WTC11 (cell line): ENCODE data around the gene FKBP10. TPM values are rescaled to one million over a fixed set of nuclear protein-coding genes. Genes with fewer than 3 reads are reported as not detected.

Experiments
- ATAC-seq: fragments of 200-7000 bp; cut with Tn5 transposase; 2 replicates; pipeline ENCODE4 v1.10.0; 2021; ENCODE audit warnings: mild to moderate bottlenecking, moderate library complexity
- CTCF ChIA-PET: fragments of 300-600 bp; sonication (Branson Sonifier 250); formaldehyde crosslinking; loops from one replicate; lab custom pipeline; 2021; ENCODE audit warnings: antibody characterized with exemption; lab: Charles Lee
- POLR2A ChIA-PET: fragments of 350-600 bp; sonication (Branson Sonifier 250); formaldehyde crosslinking; loops from one replicate; lab custom pipeline; 2021; ENCODE audit warnings: antibody characterized with exemption; lab: Charles Lee
- DNase-seq: peaks from one replicate; pipeline ENCODE4 v3.0.0; 2021; ENCODE audit warnings: low spot score
- H3K27ac Mint-ChIP-seq: 2 replicates; pipeline ENCODE4 v1.8.0; 2021; ENCODE audit warnings: mixed read lengths
- H3K27me3 Mint-ChIP-seq: 2 replicates; pipeline ENCODE4 v1.8.0; 2021; ENCODE audit warnings: low read depth, mild to moderate bottlenecking, moderate library complexity, mixed read lengths
- H3K36me3 Mint-ChIP-seq: 2 replicates; pipeline ENCODE4 v1.8.0; 2021; ENCODE audit warnings: mixed read lengths
- H3K4me1 Mint-ChIP-seq: 2 replicates; pipeline ENCODE4 v1.8.0; 2022; ENCODE audit warnings: mixed read lengths
- H3K4me3 Mint-ChIP-seq: 2 replicates; pipeline ENCODE4 v1.8.0; 2021; ENCODE audit warnings: mild to moderate bottlenecking, moderate library complexity, mixed read lengths
- H3K9me3 Mint-ChIP-seq: 2 replicates; pipeline ENCODE4 v1.8.0; 2021; ENCODE audit warnings: mixed read lengths
- CBFB ChIP-seq: sonication (generic); formaldehyde crosslinking; IDR thresholded peaks from 2 replicates; pipeline ENCODE4 v1.8.1; 2022; ENCODE audit warnings: mild to moderate bottlenecking, low read depth, missing genetic modification reagents
- CTCF ChIP-seq: fragments of 200-600 bp; IDR thresholded peaks from 2 replicates; pipeline ENCODE4 v1.8.0; 2022; ENCODE audit warnings: antibody characterized with exemption
- ESRRA ChIP-seq: sonication (generic); formaldehyde crosslinking; IDR thresholded peaks from 2 replicates; pipeline ENCODE4 v1.8.1; 2022; ENCODE audit warnings: mild to moderate bottlenecking, missing genetic modification reagents, borderline replicate concordance
- FOXK1 ChIP-seq: sonication (generic); formaldehyde crosslinking; IDR thresholded peaks from 2 replicates; pipeline ENCODE4 v1.8.0; 2022; ENCODE audit warnings: mild to moderate bottlenecking, moderate library complexity, missing genetic modification reagents
- FOXP1 ChIP-seq: sonication (generic); formaldehyde crosslinking; IDR thresholded peaks from 2 replicates; pipeline ENCODE4 v1.8.0; 2022; ENCODE audit warnings: missing genetic modification reagents, mild to moderate bottlenecking, moderate library complexity, borderline replicate concordance
- KAT7 ChIP-seq: sonication (generic); formaldehyde crosslinking; IDR thresholded peaks from 2 replicates; pipeline ENCODE4 v1.8.1; 2023; ENCODE audit warnings: missing genetic modification reagents, mild to moderate bottlenecking, borderline replicate concordance
- NFE2L1 ChIP-seq: sonication (generic); formaldehyde crosslinking; IDR thresholded peaks from 2 replicates; pipeline ENCODE4 v1.8.1; 2023; ENCODE audit warnings: missing genetic modification reagents
- NR3C1 ChIP-seq: sonication (generic); formaldehyde crosslinking; conservative IDR thresholded peaks from 2 replicates; pipeline ENCODE4 v1.8.1; 2023; ENCODE audit warnings: low read depth, mild to moderate bottlenecking, missing genetic modification reagents
- PREB ChIP-seq: sonication (generic); formaldehyde crosslinking; IDR thresholded peaks from 2 replicates; pipeline ENCODE4 v1.8.1; 2022; ENCODE audit warnings: mild to moderate bottlenecking, missing genetic modification reagents, moderate library complexity, borderline replicate concordance
- PRRX2 ChIP-seq: fragments of 250-450 bp; sonication (Bioruptor Pico); IDR thresholded peaks from 2 replicates; pipeline ENCODE4 v1.8.0; 2021; ENCODE audit warnings: mild to moderate bottlenecking
- TP53 ChIP-seq: sonication (generic); formaldehyde crosslinking; IDR thresholded peaks from 2 replicates; pipeline ENCODE4 v1.8.1; 2023; ENCODE audit warnings: mild to moderate bottlenecking, missing genetic modification reagents
- ZNF121 ChIP-seq: sonication (generic); formaldehyde crosslinking; IDR thresholded peaks from 2 replicates; pipeline ENCODE4 v1.8.0; 2023; ENCODE audit warnings: missing genetic modification reagents
- ZNF232 ChIP-seq: sonication (generic); formaldehyde crosslinking; IDR thresholded peaks from 2 replicates; pipeline ENCODE4 v1.8.0; 2022; ENCODE audit warnings: mild to moderate bottlenecking, missing genetic modification reagents
- ZNF423 ChIP-seq: fragments of 250-450 bp; sonication (Bioruptor Pico); IDR thresholded peaks from 2 replicates; pipeline ENCODE4 v2.1.2; 2022; ENCODE audit warnings: mild to moderate bottlenecking, moderate library complexity
- ZSCAN18 ChIP-seq: fragments of 250-450 bp; sonication (Bioruptor Pico); IDR thresholded peaks from 2 replicates; pipeline ENCODE4 v2.1.2; 2022; ENCODE audit warnings: mild to moderate bottlenecking, moderate library complexity
- total RNA-seq: library from RNA; stranded (reverse); gene quantifications from 3 replicates; pipeline ENCODE4 v1.2.3, GENCODE V29; 2021
- TF ChIP-seq, protein P1 (sequence below): sonication (generic); formaldehyde crosslinking; IDR thresholded peaks from 2 replicates; pipeline ENCODE4 v1.8.1; 2023; ENCODE audit warnings: mild to moderate bottlenecking, missing genetic modification reagents
- TF ChIP-seq, protein P2 (sequence below): sonication (generic); formaldehyde crosslinking; IDR thresholded peaks from 2 replicates; pipeline ENCODE4 v1.8.0; 2022; ENCODE audit warnings: mild to moderate bottlenecking, missing genetic modification reagents
- TF ChIP-seq, protein P3 (sequence below): sonication (generic); formaldehyde crosslinking; IDR thresholded peaks from 2 replicates; pipeline ENCODE4 v1.8.1; 2022; ENCODE audit warnings: low read depth, mild to moderate bottlenecking, moderate library complexity, missing genetic modification reagents, borderline replicate concordance

FKBP10 gene
- total RNA-seq, 1 experiment from 2014 or later: 243 TPM

DNA sequence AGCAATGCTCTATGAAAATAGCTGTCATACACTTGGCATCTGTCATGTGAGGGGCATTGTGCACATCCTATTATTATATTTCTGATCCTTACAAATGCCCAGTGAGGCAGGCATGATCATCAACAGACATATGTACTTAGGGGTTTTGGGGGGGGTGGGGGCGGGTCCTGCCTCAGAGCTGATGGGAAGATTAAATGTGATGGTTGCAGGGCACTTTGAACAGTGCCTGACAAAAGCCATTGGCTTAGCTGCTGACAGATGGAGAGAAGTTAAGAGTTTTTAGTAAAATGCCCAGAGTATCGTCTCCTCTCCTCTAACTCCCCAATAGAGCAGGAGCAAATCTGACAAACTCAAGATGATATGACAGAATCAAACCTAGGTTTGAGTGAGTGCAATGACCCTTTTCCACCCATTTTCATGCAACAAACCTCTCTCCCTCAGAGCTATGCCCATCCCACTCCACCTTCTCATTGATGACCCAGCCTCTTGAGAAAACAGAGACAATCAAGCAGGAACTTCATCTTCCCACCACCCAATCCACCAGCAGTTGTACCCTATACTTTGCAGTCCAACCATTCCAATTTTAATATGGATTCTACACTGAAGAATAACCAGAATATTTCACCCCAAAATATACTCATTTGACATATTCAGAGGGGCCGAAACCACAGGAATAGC, 47.6 kb downstream of the FKBP10 start (continued):
- TF ChIP-seq TP53 (CRISPR knock-in tag) (no peak), KAT7 (no peak), ZNF423 (no peak), ZSCAN18 (CRISPR knock-in tag) (no peak), NR3C1 (CRISPR knock-in tag) (no peak)
- TF ChIP-seq, protein P1, sequence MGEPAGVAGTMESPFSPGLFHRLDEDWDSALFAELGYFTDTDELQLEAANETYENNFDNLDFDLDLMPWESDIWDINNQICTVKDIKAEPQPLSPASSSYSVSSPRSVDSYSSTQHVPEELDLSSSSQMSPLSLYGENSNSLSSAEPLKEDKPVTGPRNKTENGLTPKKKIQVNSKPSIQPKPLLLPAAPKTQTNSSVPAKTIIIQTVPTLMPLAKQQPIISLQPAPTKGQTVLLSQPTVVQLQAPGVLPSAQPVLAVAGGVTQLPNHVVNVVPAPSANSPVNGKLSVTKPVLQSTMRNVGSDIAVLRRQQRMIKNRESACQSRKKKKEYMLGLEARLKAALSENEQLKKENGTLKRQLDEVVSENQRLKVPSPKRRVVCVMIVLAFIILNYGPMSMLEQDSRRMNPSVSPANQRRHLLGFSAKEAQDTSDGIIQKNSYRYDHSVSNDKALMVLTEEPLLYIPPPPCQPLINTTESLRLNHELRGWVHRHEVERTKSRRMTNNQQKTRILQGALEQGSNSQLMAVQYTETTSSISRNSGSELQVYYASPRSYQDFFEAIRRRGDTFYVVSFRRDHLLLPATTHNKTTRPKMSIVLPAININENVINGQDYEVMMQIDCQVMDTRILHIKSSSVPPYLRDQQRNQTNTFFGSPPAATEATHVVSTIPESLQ (CRISPR knock-in tag): no peak
- TF ChIP-seq, protein P2, sequence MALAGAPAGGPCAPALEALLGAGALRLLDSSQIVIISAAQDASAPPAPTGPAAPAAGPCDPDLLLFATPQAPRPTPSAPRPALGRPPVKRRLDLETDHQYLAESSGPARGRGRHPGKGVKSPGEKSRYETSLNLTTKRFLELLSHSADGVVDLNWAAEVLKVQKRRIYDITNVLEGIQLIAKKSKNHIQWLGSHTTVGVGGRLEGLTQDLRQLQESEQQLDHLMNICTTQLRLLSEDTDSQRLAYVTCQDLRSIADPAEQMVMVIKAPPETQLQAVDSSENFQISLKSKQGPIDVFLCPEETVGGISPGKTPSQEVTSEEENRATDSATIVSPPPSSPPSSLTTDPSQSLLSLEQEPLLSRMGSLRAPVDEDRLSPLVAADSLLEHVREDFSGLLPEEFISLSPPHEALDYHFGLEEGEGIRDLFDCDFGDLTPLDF (CRISPR knock-in tag): no peak

GRCh38 chr17:41863074-41863848, 50.5 kb downstream of the FKBP10 start:
- ATAC-seq (no peak), DNase-seq (no peak)
- Mint-ChIP-seq H3K27me3 (no peaks in the 10 kb centered on the region), H3K4me1 (peaks cover 27% of the 10 kb centered on the region), H3K27ac (no peak overlapping the region), H3K36me3 (peaks cover 15% of the 10 kb centered on the region), H3K4me3 (no peak overlapping the region), H3K9me3 (no peaks in the 10 kb centered on the region)
- CTCF ChIA-PET: interaction anchor here (0.6 to 3.8 kb wide), 9 partner anchors 28 to 157 kb away, joined by 3 to 20 read pairs (median 5); partner anchors contain the start of genes DNAJC7, FKBP10, JUP and NKIRAS2
- TF ChIP-seq ZNF121 (CRISPR knock-in tag): 0 out of 2 replicates have a peak, but pooled peaks have one; percentile 4
- TF ChIP-seq ESRRA: no peak
- no peak for TF ChIP-seq CTCF
- no peak for TF ChIP-seq PREB
- POLR2A ChIA-PET: interaction anchor here (0.7 to 3.3 kb wide), 2 partner anchors 78 to 126 kb away, joined by 3 to 20 read pairs; partner anchors contain the start of gene JUP

DNA sequence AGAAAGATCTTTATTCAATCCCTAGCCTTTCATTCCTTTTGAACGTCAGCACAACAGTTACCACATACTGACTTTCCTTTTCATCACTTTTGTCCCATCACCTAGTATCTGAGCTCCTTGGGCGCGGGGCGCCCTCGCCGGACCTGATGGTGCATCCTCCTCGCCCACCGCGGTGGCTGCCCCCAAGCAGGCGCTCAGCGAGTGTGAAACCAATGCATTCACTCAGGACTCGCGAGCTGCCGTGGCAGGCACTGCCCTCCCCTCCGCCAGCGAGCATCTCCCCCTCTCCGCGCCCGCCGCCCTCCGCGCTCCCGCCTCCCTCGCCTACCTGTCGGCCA, 51.7 kb downstream of the FKBP10 start:
- no peak overlapping the region for H3K4me3 Mint-ChIP-seq
- ChIA-PET CTCF (interaction anchor here (0.8 to 3.8 kb wide), 11 partner anchors 29 to 168 kb away, joined by 3 to 20 read pairs (median 5); partner anchors contain the start of genes FKBP10, JUP, NKIRAS2 and NT5C3B), POLR2A (interaction anchor here (0.5 to 3.3 kb wide), 12 partner anchors 29 to 287 kb away, joined by 3 to 20 read pairs (median 4); partner anchors contain the start of genes ACLY, CNP, EIF1 and JUP)
- peak; percentile 62 for DNase-seq
- H3K9me3 Mint-ChIP-seq: no peaks in the 10 kb centered on the region
- TF ChIP-seq NFE2L1: peak; percentile 80; the same call in 1 of the 2 replicates
- peak; percentile 49; the same call in 1 of the 2 replicates for TF ChIP-seq FOXK1 (CRISPR knock-in tag)
- TF ChIP-seq ZNF232: no peak
- TF ChIP-seq FOXP1 (CRISPR knock-in tag): no peak; the same call in 1 of the 2 replicates
- TF ChIP-seq, protein P3, sequence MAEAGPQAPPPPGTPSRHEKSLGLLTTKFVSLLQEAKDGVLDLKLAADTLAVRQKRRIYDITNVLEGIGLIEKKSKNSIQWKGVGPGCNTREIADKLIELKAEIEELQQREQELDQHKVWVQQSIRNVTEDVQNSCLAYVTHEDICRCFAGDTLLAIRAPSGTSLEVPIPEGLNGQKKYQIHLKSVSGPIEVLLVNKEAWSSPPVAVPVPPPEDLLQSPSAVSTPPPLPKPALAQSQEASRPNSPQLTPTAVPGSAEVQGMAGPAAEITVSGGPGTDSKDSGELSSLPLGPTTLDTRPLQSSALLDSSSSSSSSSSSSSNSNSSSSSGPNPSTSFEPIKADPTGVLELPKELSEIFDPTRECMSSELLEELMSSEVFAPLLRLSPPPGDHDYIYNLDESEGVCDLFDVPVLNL (CRISPR knock-in tag): peak; percentile 37; the same call in 1 of the 2 replicates
- TF ChIP-seq PREB: no peak
- TF ChIP-seq CBFB (CRISPR knock-in tag): no peak
- TF ChIP-seq PRRX2 (CRISPR knock-in tag): no peak
- TF ChIP-seq, all 79 proteins: peak for 3
- H3K27me3 Mint-ChIP-seq: no peaks in the 10 kb centered on the region
- H3K27ac Mint-ChIP-seq: no peak overlapping the region
- peaks cover 27% of the 10 kb centered on the region for H3K4me1 Mint-ChIP-seq
- H3K36me3 Mint-ChIP-seq: peaks cover 27% of the 10 kb centered on the region
- ATAC-seq: no peak
